GM06990 (cell line): ENCODE results near the gene NKAPD1.

Experiments used
- DNase-seq: peaks from one replicate; pipeline ENCODE4 v3.0.0-alpha.2; 2011; ENCODE audit not compliant: insufficient read length; ENCODE audit errors: extremely low read depth
- H3K27me3 ChIP-seq: replicated peaks from 2 replicates; pipeline ENCODE4 v1.6.0; 2011; ENCODE audit warnings: low read length; ENCODE audit not compliant: control insufficient read depth, insufficient read depth
- H3K36me3 ChIP-seq: 2 replicates; pipeline ENCODE4 v1.5.1; 2011; ENCODE audit warnings: low read length; ENCODE audit not compliant: control insufficient read depth, insufficient read depth
- H3K4me3 ChIP-seq: replicated peaks from 2 replicates; pipeline ENCODE4 v1.5.1; 2011; ENCODE audit warnings: low read depth, mild to moderate bottlenecking, control low read depth, low read length
- CTCF ChIP-seq: IDR thresholded peaks from 2 replicates; pipeline ENCODE4 v1.5.1; 2011; ENCODE audit warnings: low read length, control low read depth, mild to moderate bottlenecking, inconsistent platforms; ENCODE audit not compliant: insufficient read depth, poor library complexity, severe bottlenecking

The NKAPD1 gene

DNA sequence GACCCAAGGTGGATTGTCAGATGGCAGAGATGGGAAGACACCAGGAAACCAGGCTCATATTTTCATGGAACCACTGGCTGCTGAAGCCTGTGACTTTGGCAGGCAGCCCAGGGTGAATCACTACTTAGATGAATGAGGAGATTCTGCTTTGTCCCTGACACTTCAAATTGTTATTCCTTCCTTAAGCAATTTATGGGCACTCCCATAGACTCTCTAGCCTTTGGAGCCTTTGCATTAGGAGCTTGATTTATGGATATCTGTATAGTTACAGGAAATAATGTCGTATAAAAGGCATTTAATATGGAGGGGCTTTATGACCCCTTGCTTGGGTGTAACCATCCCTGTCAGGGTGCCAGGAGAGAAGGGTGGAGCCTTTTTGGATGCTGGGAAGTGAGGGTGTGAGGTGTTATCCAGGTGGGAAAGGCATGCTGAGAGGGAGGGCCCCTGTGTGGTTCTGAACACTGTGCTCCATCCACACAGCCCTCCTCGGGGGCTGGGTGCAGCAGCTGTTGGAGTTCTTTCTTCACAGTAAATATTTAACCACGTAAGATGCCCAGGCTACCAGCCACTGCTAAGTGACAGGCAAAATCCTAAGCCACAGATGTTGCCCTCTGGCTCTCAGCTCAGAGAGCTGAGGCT is 54.5 kb downstream of the NKAPD1 start:
- Histone ChIP-seq H3K27me3 (no peaks in the 10 kb centered on the region), H3K4me3 (no peak overlapping the region), H3K36me3 (no peaks in the 10 kb centered on the region)
- TF ChIP-seq CTCF = no peak
- DNase-seq = no peak

DNA sequence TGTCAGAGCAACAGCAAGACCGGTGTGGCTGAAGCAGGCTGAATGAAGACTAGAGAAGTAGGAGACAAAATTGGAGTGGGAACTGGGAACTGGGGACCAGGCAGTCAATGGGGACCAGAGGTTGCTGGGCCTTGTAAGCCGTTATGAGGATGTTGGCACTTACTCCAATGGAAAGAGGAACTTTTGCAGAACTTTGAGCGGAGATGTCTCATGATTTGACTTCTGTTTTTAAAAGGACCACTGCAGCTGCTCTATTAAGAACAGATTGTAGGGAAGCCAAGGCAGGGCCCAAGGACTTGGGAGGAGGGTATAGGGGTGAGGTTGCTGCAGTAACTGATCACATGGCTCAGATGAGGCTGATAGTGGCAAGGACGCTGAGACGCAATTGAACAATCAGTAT is 55.6 kb downstream of the NKAPD1 start:
- Histone ChIP-seq H3K36me3 (no peaks in the 10 kb centered on the region), H3K27me3 (no peaks in the 10 kb centered on the region), H3K4me3 (no peak overlapping the region)
- no peak for TF ChIP-seq CTCF
- DNase-seq = no peak

DNA sequence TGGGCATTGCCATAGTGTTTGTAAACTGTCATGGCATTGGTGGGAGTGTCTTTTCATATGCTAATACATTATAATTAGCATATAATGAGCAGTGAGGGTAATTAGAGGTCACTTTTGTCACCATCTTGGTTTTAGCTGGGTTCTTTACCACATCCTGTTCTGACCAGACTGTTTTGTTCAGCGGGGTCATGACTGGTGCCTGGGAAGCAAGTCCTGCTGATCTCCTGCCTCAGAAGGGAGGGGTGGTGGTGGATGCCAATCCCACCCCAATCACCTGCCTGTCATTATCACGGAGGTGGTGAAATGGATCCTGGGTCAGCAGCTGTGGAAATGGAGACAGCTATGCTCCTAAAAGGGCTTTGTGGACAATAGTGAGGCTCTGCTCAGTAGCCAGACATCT is 58.6 kb downstream of the NKAPD1 start:
- Histone ChIP-seq H3K4me3 (no peak overlapping the region), H3K27me3 (no peaks in the 10 kb centered on the region), H3K36me3 (no peaks in the 10 kb centered on the region)
- no peak for TF ChIP-seq CTCF
- no peak for DNase-seq

DNA sequence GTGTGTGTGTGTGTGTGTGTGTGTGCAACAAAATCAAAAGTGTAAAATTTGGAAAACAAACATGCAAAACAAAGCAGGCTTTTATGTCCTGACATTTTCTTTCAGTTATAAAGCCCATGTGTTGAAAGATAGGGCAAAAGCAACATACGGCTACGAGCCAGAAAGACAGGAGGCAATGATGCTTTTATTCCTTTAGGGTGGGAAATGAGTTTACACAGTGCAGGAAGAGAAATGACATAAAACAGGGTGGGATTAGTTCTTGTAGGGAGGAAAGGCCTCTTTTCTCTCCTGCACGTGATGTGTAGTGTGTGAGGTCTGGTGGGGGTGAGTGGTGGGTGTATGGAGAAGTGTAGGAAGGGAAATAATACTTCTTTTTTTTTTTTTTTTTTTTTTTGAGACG is 60.4 kb downstream of the NKAPD1 start:
- DNase-seq = no peak
- TF ChIP-seq CTCF = no peak
- no peaks in the 10 kb centered on the region for H3K27me3 ChIP-seq
- H3K4me3 ChIP-seq = no peak overlapping the region
- H3K36me3 ChIP-seq = no peaks in the 10 kb centered on the region
